Measurements from ENCODE around the gene GALNT12.

Gene GALNT12

DNA sequence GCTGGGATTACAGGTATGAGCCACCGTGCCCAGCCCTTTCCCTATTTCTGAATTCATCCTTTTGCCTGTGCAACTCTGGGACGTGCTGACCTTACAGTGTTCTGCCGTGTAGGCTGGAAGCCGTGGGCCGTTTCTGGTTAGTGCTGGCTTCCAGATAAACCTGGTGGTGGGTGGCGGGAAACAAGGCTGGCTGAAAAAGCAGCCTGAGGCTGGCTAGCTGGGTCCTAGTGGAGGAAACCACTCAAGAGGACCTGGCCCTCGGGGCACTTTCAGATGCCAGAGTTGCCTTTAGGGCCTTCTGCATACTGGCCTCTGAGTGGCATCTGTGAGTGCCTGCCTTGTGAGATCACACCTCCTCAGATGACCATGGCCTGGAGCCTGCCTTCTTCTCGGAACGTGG is 26.9 kb downstream of the GALNT12 start:
- DNase-seq, result no peak

GRCh38 chr9:98836206-98836605 is 28.7 kb downstream of the GALNT12 start:
- no peak for DNase-seq

GRCh38 chr9:98837516-98837915 is 30.0 kb downstream of the GALNT12 start:
- no peak for DNase-seq

GRCh38 chr9:98838155-98838867 is 30.8 kb downstream of the GALNT12 start:
- DNase-seq, result no peak

DNA sequence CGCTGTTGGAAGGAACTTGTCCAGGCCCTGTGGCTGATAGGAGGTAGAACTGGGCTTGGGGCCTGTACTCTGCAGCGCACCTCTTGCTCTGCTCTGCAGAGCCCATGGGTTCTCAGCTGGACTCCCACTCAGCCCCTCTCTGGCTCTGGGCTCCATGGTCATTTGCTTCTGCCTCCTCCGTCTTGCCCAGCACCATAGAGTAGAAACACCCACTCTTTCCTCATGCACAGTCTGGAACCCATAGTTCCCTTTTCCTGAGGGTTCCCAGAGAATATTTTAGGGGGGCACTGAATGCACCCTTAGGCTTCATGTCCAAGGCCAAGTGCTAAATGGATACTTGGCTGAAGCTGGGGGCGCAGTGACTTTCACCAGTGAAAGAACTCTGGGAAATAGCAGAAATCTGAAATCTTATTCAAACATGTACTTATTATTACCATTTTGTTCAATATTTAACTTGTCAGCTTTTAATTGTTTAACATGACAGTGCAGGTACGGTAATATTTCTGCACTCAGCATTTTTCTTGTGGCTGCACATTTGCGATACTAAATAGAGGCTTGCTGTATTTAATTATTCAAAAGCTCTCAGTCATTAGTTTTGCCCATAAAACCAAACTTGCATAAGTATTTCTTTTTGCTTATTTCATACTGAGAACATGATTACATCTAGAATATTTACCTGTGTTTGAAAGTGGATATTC is 31.5 kb downstream of the GALNT12 start:
- no peak for DNase-seq

DNA sequence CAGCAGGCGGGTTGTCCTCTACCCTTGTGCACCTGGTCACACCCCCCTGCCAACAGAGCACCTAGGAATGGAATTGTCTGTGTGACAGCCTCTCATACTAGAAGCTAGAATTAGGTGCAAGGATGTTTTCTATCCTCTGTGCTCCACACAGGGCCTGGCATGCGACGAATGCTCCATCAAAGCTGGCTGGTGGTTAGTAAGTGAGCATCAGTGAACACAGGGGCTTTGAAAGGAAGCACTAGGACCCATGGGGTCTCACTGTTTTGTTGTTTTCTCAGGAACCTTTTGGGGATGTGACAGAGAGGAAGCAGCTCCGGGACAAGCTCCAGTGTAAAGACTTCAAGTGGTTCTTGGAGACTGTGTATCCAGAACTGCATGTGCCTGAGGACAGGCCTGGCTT is 32.3 kb downstream of the GALNT12 start:
- DNase-seq, result no peak

- no peak for DNase-seq
Observed at GRCh38 chr9:98842510-98842909, 35.0 kb downstream of the GALNT12 start.

DNA sequence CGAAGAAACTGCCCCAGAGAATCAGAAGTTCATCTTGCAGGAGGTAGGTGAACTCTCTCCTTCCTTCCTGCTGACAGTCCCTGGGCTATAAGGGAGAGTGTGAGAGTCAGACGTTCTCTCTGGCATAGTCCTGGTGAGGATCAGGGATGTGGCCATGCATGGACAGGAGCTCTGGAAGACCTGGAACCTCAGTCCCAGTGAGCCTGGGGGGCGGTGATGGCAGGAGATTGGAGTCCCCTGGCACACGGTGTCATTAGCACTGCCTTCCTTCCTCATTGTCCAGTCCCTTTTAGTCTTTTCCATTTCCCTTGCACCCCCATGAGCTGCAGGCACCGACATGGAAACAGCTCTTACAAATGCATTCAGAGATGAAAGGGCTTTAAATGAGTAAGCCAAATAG is 38.6 kb downstream of the GALNT12 start:
- DNase-seq, result no peak

DNA sequence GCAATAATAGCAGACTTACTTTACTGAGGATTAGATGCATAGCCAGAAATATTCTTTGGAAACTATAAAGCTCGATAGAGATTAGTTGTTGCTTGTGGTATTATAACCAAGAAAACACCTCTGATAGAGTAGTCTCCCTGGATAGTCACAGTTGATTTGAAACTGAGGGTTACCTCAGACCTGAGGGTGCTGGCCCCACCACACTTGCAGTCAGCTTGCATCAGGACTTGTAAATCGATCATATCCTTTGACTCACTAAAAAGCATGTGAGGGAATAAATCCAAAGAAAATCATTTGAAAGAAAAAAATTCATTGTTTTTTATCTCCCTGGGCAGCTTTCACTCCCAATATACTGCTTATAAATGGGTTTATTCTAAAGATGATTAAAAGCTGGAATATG is 39.4 kb downstream of the GALNT12 start:
- DNase-seq, result no peak

GRCh38 chr9:98848450-98849149 is 41.1 kb downstream of the GALNT12 start:
- no peak for DNase-seq

DNA sequence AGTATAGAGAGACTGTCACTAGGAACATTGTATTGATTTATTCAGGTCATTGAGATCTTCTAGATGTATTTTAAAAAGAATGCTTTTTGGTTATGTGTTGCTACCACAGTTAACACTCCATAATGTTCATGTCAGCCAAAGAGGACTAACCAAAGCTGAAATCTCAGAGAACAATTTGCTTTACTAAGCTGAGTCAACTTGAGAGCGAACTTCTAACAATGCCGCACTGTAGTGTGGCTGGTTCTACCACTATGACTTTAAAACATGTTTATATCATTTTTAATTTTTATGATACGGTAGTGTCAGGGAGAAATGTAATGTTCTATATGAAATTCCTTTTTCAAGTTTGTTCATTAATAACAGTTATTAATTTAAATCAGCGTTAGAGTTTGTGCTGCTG is 42.1 kb downstream of the GALNT12 start:
- no peak for DNase-seq

DNA sequence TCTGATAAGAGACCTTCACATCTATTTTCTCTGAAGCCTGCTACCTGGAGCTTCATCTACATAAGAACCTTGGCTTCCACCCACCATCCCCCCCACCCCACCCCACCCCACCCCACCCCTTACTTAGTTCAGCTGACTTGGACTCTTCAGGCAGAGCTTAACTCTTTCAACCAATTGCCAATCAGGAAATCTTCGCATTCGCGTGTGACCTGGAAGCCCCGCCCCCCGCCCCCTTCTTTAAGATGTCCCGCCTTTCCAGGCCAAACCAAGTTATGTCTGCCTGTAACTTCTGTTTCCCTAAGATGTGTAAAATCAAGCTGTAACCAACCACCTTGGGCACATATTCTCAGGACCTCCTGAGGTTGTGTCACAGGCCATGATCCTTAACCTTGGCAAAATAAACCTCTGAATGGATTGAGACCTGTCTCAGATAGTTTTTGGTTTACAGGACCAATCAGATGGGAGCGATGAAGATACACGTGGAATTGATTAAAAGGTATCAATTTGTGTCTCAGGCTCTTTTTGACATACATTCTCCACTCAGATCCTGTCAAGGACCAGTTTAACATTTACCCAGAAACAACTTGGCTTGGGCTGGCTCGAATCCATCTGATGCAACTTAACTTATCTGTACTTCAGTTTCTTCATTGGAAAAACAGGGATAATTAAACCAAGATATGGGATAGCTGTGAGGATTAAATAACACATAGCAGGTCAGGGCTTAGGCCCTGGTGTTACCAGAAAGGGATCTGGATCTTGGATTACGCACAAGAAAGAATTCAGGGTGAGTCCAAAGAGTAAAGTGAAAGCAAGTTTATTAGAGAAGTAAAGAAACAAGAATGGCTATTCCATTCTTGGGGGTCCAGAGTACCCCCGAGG is 43.6 kb downstream of the GALNT12 start:
- no peak for DNase-seq

DNA sequence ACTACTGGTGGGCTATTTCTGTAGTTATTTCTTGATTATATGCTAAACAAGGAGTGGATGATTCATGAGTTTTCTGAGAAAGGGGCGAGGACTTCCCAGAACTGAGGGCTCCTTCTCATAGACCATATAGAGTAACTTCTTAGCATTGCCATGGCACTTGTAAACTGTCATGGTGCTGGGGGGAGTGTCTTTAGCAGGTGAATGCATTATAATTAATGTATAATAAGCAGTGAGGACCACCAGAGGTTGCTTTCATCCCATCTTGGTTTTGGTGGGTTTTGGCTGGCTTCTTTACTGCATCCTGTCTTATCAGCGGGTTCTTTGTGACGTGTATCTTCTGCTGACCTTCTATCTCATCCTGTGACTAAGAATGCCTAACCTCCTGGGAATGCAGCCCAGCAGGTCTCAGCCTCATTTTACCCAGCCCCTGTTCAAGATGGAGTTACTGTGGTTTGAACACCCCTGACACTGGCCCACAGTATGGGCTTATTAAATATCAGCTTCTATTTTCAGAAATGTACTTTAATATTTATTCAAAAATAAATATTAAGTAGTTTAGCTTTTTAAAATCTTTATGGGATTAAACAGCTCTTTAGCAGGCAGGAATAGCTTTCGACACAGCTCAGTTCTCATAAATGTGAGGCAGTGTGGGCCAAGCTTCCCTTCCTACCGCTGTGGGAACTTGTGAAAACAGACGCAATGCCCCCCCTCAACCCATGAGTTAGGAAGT is 44.4 kb downstream of the GALNT12 start:
- no peak for DNase-seq

DNA sequence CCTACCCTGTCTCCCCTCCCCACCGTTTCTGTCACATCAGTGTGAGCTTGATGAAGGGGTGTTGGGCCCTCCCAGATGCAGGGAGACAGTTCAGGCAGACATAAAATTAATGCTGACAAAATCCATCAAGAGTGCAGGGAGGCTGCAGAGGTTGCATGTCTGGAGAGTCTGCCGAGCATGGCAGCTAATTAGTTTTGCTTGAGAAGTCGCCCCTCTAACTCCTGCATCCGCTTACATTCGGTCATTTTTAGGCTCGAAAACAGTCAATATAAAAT is 44.9 kb downstream of the GALNT12 start:
- DNase-seq, result no peak

- no peak for DNase-seq
Observed at GRCh38 chr9:98852961-98853360, 45.5 kb downstream of the GALNT12 start.

DNA sequence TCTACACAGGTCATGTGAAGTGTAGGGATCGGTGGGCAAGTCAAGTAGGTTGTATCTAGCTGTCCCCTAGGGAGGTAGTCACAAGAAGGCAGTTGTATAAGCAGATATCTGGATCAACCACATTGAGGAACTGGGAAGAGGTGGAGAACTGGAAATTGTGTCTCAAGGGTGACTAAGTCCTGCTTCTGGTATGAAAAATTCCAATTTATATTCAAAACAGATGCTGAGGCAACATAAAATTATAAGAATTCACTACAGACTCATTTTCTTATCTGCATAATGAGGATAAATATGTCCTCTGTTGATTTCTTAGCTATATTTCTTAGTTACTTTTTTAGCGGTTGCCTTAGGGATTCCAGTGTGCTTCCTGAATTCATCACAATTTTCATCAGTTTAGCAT is 46.8 kb downstream of the GALNT12 start:
- DNase-seq, result no peak

DNA sequence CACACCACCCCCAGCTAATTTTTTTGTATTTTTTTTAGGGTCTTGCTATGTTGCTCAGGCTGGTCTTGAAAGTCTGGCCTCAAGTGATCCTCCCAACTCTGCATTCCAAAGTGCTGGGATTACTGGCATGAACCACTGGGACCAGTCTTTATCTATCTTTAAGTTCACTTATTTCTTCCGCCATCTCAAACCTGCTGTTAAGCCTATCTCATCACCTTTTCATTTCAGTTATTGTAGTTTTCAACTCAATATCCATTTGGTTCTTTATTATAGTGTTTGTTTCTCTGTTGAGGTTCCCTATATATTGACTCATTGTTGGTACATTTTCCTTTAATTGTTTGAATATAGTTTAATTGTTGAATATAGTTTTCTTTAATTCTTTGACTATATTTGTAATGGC is 48.1 kb downstream of the GALNT12 start:
- no peak for DNase-seq

- no peak for DNase-seq
Observed at GRCh38 chr9:98856982-98857381, 49.5 kb downstream of the GALNT12 start.

DNA sequence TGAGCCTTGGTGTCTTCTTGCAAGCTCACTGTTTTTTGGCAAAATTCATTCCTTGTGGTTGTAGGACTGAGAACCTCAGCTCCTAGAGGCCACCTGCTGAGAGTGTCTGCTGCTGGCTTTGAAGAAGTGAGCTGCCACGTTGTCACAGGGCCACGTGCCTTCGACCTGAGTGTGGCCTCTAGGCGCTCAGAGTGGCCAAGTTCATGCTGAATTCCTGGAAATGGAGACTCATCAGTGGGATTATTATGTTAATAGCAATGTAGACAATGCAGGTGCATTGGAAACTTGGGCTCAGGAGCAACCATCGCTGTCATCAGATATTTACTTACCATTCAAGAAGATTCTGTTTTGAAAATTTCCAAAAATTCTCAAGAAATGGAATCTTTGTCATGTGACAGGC is 52.5 kb downstream of the GALNT12 start:
- no peak for DNase-seq

- DNase-seq, result no peak
Observed at GRCh38 chr9:98860871-98861293, 53.4 kb downstream of the GALNT12 start.

DNA sequence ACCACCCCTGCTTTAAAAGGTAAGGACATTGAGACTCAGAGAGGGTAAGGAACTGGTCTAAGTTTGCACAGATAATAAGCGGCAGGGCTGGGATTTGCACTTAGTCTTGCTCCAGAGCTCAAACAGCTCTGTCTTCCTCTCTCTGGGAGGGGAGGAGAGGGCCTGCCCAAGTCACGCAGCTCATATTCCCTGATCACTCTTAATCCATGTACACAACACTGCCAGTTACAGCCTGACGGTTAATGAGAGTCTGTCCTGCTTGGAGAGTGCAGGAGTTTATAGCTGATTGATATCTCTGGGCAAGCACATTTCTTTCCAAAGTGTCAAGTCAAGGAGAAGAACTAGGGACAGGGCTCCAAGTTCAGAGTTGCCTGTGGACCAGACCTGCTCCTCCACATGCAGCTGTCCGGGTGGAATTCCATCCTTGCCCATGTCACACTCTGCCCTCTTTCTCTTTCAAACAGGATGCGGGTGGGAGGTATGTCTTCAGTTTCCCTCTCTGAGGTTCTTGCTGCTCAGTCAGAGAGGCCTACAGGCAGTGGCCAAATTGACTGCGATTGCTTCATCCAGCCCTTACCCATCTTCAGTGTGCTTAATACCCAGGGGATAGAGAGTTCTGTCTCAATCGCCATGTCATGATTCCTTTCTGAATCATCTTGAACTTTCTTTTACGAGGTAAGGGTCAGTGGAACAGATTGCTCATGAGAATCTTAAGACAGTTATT is 54.5 kb downstream of the GALNT12 start:
- no peak for DNase-seq

DNA sequence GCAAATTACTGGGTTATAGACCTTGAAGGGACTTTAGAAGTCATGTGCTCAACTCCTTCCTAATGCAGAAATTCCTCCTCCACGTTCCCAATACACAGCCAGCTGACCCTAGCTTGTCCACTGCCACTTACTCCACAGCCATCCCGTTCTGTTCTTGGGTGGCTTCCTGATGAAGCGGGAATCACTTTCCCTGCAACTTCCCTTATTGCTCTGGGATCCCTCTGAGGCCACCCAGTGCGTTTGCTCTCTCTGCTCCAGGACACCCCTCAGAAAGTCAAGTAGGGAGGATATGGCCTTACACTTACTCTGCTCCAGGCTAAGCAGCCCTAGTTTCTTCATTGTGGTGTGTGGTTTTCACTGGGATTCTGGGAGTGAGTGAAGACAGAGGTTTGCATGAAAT is 55.5 kb downstream of the GALNT12 start:
- DNase-seq, result no peak

All from NCI-H1417 treated with DMSO at 0.1 percent for 48 hours (cell line).